Vagina (tissue), 2 donors: ENCODE data around the gene RPL18.

Experiments used
- POLR2A ChIP-seq, 2 donors: fragments of 450-650 bp; IDR thresholded peaks; one replicate each; pipeline ENCODE4 v1.6.1; 2017; ENCODE audit warnings: antibody characterized with exemption in 2 of 2, mild to moderate bottlenecking in 2 of 2, moderate library complexity in 2 of 2
- POLR2AphosphoS5 ChIP-seq, 2 donors: sonication (generic); formaldehyde crosslinking; IDR thresholded peaks; one replicate each; pipeline ENCODE4 v1.9.0; 2017; ENCODE audit warnings: antibody characterized with exemption in 2 of 2, mild to moderate bottlenecking in 2 of 2, low read depth in 1 of 2; ENCODE audit not compliant: insufficient read depth in 1 of 2
- TF ChIP-seq, protein P1 (sequence below), 3 experiments: fragments of 450-650 bp in 2 of 3; fragments of 200-600 bp in 1 of 3; sonication (generic) in 1 of 3; IDR thresholded peaks; one replicate each; pipeline ENCODE4 v1.5.1; 2017 to 2019; ENCODE audit warnings: antibody characterized with exemption in 3 of 3, mild to moderate bottlenecking in 2 of 3, moderate library complexity in 2 of 3

- no peak for TF ChIP-seq POLR2A (IDR thresholded peaks at IDR 0.05)
- TF ChIP-seq, protein P1, sequence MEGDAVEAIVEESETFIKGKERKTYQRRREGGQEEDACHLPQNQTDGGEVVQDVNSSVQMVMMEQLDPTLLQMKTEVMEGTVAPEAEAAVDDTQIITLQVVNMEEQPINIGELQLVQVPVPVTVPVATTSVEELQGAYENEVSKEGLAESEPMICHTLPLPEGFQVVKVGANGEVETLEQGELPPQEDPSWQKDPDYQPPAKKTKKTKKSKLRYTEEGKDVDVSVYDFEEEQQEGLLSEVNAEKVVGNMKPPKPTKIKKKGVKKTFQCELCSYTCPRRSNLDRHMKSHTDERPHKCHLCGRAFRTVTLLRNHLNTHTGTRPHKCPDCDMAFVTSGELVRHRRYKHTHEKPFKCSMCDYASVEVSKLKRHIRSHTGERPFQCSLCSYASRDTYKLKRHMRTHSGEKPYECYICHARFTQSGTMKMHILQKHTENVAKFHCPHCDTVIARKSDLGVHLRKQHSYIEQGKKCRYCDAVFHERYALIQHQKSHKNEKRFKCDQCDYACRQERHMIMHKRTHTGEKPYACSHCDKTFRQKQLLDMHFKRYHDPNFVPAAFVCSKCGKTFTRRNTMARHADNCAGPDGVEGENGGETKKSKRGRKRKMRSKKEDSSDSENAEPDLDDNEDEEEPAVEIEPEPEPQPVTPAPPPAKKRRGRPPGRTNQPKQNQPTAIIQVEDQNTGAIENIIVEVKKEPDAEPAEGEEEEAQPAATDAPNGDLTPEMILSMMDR (IDR thresholded peaks at IDR 0.05) = no peak
- no peak for TF ChIP-seq POLR2AphosphoS5 (IDR thresholded peaks at IDR 0.05; ENCODE audit: insufficient read depth in 1 of 2, low read depth in 1 of 2)
Observed at GRCh38 chr19:48617146-48617937, 1.6 kb downstream of the RPL18 start.
